Panc1 (cell line): Measurements from ENCODE around the gene CNOT4. TPM values are rescaled to one million over a fixed set of nuclear protein-coding genes. Genes with fewer than 3 reads are reported as not detected.

Experiments
- ATAC-seq: fragments of 200-7000 bp; cut with Tn5 transposase; 2 replicates; pipeline ENCODE4 v1.9.1; 2020; ENCODE audit warnings: mild to moderate bottlenecking, moderate library complexity
- BruUV-seq: library from RNA; stranded (reverse); fragments of 400-500 nt; replicated peaks from 2 replicates; lab custom pipeline; 2021; lab: Mats Ljungman, UMichigan
- CTCF ChIA-PET: fragments of 300-600 bp; sonication (Branson Sonifier 250); formaldehyde crosslinking; loops from one replicate; lab custom pipeline; 2022; ENCODE audit warnings: antibody characterized with exemption; lab: Charles Lee
- POLR2A ChIA-PET: fragments of 300-600 bp; sonication (Branson Sonifier 250); formaldehyde crosslinking; loops from one replicate; lab custom pipeline; 2022; ENCODE audit warnings: antibody characterized with exemption; lab: Charles Lee
- DNase-seq: peaks from one replicate; pipeline ENCODE4 v3.0.0-alpha.2; 2010; ENCODE audit warnings: low read depth, low spot score
- H3K27ac ChIP-seq: 2 replicates; pipeline ENCODE4 v1.5.1; 2011; ENCODE audit warnings: mild to moderate bottlenecking, low read length, inconsistent platforms
- H3K27me3 ChIP-seq: fragments of 200-500 bp; sonication (Bioruptor generic); 2 replicates; pipeline ENCODE4 v1.6.0; 2014; ENCODE audit warnings: low read length, inconsistent platforms; ENCODE audit not compliant: control insufficient read depth, insufficient read depth
- H3K36me3 ChIP-seq: fragments of 200-500 bp; sonication (Bioruptor generic); 2 replicates; pipeline ENCODE4 v1.5.1; 2014; ENCODE audit warnings: inconsistent platforms, mild to moderate bottlenecking, low read length, moderate library complexity; ENCODE audit not compliant: control insufficient read depth, insufficient read depth
- H3K4me1 ChIP-seq: 2 replicates; pipeline ENCODE4 v1.5.1; 2011; ENCODE audit warnings: inconsistent platforms, mild to moderate bottlenecking, low read length, moderate library complexity; ENCODE audit not compliant: control insufficient read depth, insufficient read depth
- H3K4me3 ChIP-seq, 2 experiments: 2 replicates each; pipeline ENCODE4 v1.5.1; 2011 to 2012; ENCODE audit warnings: low read depth in 2 of 2, low read length in 2 of 2, mild to moderate bottlenecking in 2 of 2, inconsistent platforms in 1 of 2, moderate library complexity in 1 of 2
- H3K9me3 ChIP-seq: fragments of 200-500 bp; sonication (Bioruptor generic); 2 replicates; pipeline ENCODE4 v1.5.1; 2014; ENCODE audit warnings: low read depth, mild to moderate bottlenecking, inconsistent platforms, low read length, moderate library complexity; ENCODE audit not compliant: control insufficient read depth, insufficient read depth
- CTCF ChIP-seq: fragments of 450-650 bp; IDR thresholded peaks from 2 replicates; pipeline ENCODE4 v1.5.1; 2017; ENCODE audit warnings: mild to moderate bottlenecking
- POLR2AphosphoS5 ChIP-seq: IDR thresholded peaks from 2 replicates; pipeline ENCODE4 v1.6.1; 2012; ENCODE audit warnings: mild to moderate bottlenecking, low read depth, low read length, moderate library complexity
- SIN3A ChIP-seq: IDR thresholded peaks from 2 replicates; pipeline ENCODE4 v1.6.1; 2012; ENCODE audit warnings: low read depth, mild to moderate bottlenecking, low read length, moderate library complexity, borderline replicate concordance; ENCODE audit not compliant: insufficient read depth
- in situ Hi-C: cut with HindIII; loops from 2 replicates; pipeline ENCODE4 v1.10.0; 2016; ENCODE audit warnings: low sequenced_read_pairs, low pct_unique_long_range_greater_than_20kb
- intact Hi-C: fragments of 100-400 bp; cut with micrococcal nuclease; formaldehyde crosslinking; loops from one replicate; pipeline ENCODE4 v1.10.0; 2022; ENCODE audit not compliant: unreplicated experiment
- total RNA-seq: library from RNA; stranded (reverse); gene quantifications from one replicate; pipeline ENCODE4 v1.2.1, GENCODE V29; 2021; ENCODE audit not compliant: unreplicated experiment
- TF ChIP-seq, protein P1 (sequence below), 2 experiments: IDR thresholded peaks; 2 replicates each; pipeline ENCODE4 v1.6.1; 2011 to 2012; ENCODE audit warnings: low read depth in 2 of 2, control low read depth in 1 of 2, low read length in 1 of 2, mild to moderate bottlenecking in 1 of 2, moderate library complexity in 1 of 2; ENCODE audit not compliant: insufficient read depth in 1 of 2

Gene CNOT4
- total RNA-seq, 1 experiment from 2014 or later = 22.3 TPM

- POLR2A ChIA-PET = no interaction called here
- peak; percentile 71; the same call in 1 of the 2 replicates for TF ChIP-seq CTCF
- TF ChIP-seq, protein P1, sequence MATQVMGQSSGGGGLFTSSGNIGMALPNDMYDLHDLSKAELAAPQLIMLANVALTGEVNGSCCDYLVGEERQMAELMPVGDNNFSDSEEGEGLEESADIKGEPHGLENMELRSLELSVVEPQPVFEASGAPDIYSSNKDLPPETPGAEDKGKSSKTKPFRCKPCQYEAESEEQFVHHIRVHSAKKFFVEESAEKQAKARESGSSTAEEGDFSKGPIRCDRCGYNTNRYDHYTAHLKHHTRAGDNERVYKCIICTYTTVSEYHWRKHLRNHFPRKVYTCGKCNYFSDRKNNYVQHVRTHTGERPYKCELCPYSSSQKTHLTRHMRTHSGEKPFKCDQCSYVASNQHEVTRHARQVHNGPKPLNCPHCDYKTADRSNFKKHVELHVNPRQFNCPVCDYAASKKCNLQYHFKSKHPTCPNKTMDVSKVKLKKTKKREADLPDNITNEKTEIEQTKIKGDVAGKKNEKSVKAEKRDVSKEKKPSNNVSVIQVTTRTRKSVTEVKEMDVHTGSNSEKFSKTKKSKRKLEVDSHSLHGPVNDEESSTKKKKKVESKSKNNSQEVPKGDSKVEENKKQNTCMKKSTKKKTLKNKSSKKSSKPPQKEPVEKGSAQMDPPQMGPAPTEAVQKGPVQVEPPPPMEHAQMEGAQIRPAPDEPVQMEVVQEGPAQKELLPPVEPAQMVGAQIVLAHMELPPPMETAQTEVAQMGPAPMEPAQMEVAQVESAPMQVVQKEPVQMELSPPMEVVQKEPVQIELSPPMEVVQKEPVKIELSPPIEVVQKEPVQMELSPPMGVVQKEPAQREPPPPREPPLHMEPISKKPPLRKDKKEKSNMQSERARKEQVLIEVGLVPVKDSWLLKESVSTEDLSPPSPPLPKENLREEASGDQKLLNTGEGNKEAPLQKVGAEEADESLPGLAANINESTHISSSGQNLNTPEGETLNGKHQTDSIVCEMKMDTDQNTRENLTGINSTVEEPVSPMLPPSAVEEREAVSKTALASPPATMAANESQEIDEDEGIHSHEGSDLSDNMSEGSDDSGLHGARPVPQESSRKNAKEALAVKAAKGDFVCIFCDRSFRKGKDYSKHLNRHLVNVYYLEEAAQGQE (IDR thresholded peaks at IDR 0.05; ENCODE audit: insufficient read depth in 1 of 2, low read depth in 2 of 2, low read length in 1 of 2) = no peak
- in situ Hi-C loops (no loop called here), intact Hi-C loops (loop anchor here (1.0 to 10.0 kb wide), 2 partner anchors 46 to 132 kb away; no protein-coding TSS in a partner anchor)
- H3K36me3 ChIP-seq = peaks cover 2% of the 10 kb centered on the region; the same call in 1 of the 2 replicates
- H3K4me3 ChIP-seq = no peak overlapping the region
- peak; percentile 59 for DNase-seq
- H3K27ac ChIP-seq = no peak overlapping the region
- no TSS peak for BruUV-seq
- ATAC-seq = peak; percentile 46; the same call in 1 of the 2 replicates
- CTCF ChIA-PET = no interaction called here
- no peaks in the 10 kb centered on the region for H3K9me3 ChIP-seq
- peaks cover 9% of the 10 kb centered on the region for H3K4me1 ChIP-seq
- no peaks in the 10 kb centered on the region for H3K27me3 ChIP-seq
Measured at GRCh38 chr7:135512135-135512887, 2.4 kb upstream of the CNOT4 start.

DNA sequence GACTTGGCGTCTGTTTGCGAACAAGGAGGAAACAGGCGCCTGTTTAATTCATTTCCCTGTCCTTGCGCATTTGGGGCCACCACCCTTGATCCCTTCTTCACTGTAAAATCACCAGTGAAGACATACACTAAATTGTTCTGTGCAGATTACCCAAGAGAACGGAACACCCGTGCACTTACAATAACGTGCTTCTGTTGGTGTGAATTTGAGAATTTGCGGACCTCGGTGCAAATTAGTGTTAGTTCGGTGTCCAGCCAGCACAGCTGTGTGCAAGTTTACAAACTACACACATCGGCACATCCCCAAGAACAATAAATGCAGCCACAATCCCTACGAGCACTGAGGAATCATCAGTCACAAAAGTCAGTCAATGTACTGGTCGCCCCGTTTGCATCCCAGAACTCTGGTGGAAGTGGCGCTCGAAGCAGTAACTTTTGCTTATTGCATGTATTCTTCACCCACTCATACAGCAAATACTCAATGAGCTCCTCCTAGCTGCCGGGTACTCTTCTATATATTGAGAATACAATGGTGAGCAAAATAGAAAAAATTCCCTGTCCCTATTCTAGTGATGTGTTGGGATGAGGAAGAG is 786 bp upstream of the CNOT4 start:
- H3K4me1 ChIP-seq = peaks cover 14% of the 10 kb centered on the region
- ATAC-seq = no peak
- in situ Hi-C loops = no loop called here
- intact Hi-C loops = loop anchor here (10.0 kb wide), 1 partner anchor 134 kb away; no protein-coding TSS in a partner anchor
- no peaks in the 10 kb centered on the region for H3K27me3 ChIP-seq
- POLR2A ChIA-PET = interaction anchor here (0.5 kb wide), 1 partner anchor 83 kb away, joined by 3 read pairs; no protein-coding TSS in a partner anchor
- peak; percentile 46 for DNase-seq
- peak overlapping the region; percentile 67 for H3K27ac ChIP-seq
- TF ChIP-seq CTCF = peak; percentile 37; the same call in 1 of the 2 replicates
- no peak for TF ChIP-seq POLR2AphosphoS5
- no peak for TF ChIP-seq SIN3A
- peak overlapping the region; percentile 95 to 99 for H3K4me3 ChIP-seq
- H3K9me3 ChIP-seq = no peaks in the 10 kb centered on the region
- CTCF ChIA-PET = interaction anchor here (0.8 kb wide), 1 partner anchor 72 kb away, joined by 4 read pairs; no protein-coding TSS in a partner anchor
- no TSS peak for BruUV-seq
- peaks cover 2% of the 10 kb centered on the region; the same call in 1 of the 2 replicates for H3K36me3 ChIP-seq
